ENCODE results near the gene UBASH3A.
"Not testable (repeated sequence)": the region's sequence is repeated elsewhere in the genome, so short reads cannot be mapped to it uniquely, and the experiment has no call there.

- not testable (repeated sequence) for TF ChIP-seq ZNF274 (IDR thresholded peaks at IDR 0.05; ENCODE audit: low read depth, low read length); YY1 (IDR thresholded peaks at IDR 0.05; ENCODE audit: insufficient read depth, insufficient read length); SUZ12 (IDR thresholded peaks at IDR 0.05; ENCODE audit: extremely low read depth, insufficient read depth, insufficient read length)
Measured at GRCh38 chr21:42469726-42470125, 66.0 kb downstream of the UBASH3A start.
